HG02588 (cell line): ENCODE measurements around the gene MT4.

Experiments used
- ATAC-seq: cut with Tn5 transposase; IDR thresholded peaks from one replicate; pipeline ENCODE4 v1.9.1; 2021; ENCODE audit warnings: mild to moderate bottlenecking, moderate library complexity; ENCODE audit not compliant: unreplicated experiment

The MT4 gene

GRCh38 chr16:56564793-56565477, at the start of gene MT4:
TSS of gene MT4 (plus strand) at chr16:56565073. CDS start at chr16:56565129, 56 bp downstream.
- no peak for ATAC-seq

DNA sequence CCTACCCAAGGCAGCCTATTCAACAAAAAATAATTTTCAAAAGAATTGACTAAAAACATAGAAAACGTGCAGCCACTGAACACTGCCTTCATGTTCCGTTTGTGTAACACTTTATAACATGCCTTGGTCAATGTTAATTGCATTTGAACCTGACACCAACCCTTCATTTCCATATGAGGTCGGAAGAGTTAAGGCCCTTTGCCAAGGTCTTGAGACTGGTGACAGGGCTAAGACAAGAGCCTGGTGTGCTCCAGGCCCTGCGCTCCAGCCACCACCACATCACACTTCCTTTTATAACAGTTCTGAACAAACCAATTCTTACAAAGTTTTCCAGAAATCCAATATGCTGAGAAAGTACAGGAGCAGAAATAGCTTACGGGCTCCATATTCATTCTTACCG, 49.2 kb upstream of the MT4 start:
- no peak for ATAC-seq

DNA sequence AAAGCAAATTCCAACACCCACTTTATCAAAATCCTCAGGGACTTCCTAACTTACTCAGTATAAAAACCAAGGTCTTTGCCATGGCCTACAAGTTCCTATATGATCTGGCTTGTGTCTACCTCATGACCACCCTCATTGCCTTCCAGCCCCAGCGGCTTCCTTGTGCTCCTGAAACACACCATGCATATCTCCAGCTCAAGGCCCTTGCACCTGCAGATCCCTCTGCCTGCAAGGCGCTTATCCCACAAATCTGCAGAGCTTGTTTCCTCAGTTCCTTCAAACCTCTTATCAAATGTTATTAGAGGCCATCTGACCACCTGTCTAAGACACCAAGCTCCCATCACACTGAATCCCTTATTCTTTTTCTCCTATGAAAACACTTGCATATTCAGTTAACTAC, 47.7 kb upstream of the MT4 start:
- no peak for ATAC-seq

DNA sequence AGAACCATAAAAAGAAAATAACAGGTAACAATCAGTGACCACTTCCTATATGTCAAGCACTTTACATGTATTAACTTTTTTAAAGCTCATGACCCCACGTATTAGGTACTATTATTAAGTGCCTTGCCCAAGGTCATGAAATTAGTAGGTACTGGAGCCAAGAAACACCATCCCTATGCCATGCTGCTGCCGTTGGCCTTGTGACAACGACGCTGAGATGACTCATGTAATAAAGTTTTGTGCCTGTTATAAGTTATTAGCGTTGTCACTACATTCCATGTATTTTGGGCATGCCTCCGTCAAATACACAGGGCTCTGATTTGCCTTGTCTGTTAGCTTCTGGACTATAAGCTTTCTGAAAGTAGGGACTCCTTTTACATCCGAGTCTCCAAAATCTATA, 46.4 kb upstream of the MT4 start:
- no peak for ATAC-seq

DNA sequence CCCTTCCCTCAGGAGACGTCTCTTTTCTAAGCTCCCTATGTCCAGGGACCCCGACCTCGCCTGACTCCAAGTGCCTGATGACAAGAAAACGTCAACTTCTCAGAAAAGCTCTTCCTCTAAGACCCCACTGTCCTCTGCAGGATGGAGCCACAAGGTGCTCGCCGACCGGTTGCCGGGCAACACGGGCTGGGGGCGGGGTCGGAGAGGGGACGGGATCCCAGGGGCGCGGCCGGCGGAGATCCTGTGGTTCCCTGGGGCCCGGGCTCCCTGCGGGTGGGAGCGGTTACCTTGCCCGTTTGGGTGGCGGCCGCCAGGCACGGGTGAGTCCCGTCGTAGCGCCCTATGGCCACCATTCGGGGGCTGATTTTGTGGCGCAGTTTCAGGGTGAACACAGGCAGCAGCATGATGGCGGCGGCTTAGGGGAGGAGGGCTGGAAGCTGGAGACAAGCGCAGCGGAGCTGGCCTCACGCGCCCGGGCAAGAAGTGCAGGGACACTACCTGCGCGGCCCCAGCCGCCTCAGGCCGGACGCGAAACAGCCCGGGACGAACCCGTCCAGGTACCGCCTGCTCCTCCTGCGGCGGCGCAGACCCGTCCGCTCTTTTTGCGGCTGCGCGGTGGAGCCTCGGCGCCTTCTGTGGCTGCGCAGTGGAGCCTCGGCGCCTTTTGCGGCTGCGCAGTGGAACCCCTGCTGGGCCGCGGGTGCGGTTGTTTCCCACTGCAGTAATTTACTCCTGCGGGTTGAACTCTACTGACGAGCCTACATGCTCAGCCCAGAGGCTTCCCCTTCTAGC, 45.2 kb upstream of the MT4 start, which contains the start of gene BBS2:
Gene BBS2, minus strand, starts transcription at position 566 of the 792 bp plus-strand sequence. Its CDS starts 162 bp downstream, at position 404.
- peak; percentile 87 for ATAC-seq

DNA sequence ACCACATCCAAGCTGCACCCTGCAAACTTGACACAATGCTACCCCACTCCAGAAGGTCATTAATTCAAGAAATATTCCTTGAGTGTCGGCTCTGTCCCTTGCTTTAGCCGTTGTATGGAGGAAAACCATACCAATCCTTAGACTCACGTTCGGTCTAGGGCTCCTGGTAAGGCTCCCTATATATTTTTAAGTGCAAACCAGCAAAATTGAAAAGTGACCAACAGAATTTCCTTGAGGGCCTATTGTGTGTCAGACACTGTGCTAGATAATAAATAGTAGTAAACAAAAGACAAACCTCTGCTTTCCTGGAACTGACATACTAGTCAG, 44.7 kb upstream of the MT4 start:
- ATAC-seq = no peak

- no peak for ATAC-seq
These were observed 39.6 kb upstream of the MT4 start for GRCh38 chr16:56525236-56525635.

DNA sequence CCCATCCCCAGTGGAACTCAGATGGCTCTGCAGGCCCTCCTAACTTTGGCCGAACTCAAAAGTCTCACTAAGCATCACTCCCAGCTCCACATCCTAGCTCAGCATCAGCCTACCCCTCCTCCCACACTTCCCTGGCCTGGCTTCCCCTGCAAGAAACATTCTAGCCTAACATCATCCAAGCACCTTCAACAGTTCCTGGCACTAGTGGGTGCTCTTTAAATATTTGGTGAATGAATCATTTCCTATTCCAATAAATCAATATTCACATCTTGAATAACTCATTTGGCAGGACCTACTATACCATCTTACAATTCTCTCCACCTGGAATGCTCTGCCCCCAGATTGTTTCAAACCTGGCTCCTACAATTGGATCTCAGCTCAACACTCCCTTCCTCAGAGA, 34.0 kb upstream of the MT4 start:
- ATAC-seq = no peak

GRCh38 chr16:56532714-56533113, 32.2 kb upstream of the MT4 start:
- ATAC-seq = no peak

- ATAC-seq = no peak
These were observed 30.0 kb upstream of the MT4 start for GRCh38 chr16:56534847-56535383.

DNA sequence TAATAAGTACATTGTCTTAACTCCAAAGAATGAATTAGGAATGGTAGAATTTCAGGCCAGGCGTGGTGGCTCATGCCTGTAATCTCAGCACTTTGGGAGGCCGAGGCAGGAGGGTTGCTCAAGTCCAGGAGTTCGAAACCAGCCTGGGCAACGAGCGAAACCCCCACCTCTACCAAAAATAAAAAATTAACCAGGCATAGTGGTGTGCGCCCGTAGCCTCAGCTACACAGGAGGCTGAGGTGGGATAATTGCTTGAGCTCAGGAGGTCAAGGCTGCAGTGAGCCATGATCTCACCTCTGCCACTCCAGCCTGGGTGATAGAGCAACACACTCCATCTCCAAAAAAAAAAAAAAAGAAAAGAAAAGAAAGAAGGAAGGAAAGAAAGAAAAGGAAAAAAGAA, 26.5 kb upstream of the MT4 start:
- no peak for ATAC-seq

DNA sequence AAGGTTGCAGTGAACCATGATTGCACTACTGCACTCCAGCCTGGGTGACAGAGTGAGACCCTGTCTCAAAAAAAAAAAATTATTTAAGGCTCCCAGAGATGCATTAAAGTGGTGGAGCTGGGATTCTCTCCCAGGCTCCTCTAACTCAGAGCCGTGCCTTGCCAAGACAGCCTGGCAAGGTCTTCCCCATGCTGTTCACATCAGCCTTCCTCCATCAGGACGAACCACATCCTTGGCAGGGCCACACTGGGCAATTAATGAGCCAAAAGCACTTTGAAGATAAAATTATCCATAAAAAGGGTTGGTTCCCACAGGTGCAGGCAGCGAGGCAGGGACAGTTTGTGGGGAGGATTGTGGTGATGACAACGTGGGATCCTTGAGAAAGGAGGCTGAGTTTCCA, 25.2 kb upstream of the MT4 start:
- no peak for ATAC-seq

DNA sequence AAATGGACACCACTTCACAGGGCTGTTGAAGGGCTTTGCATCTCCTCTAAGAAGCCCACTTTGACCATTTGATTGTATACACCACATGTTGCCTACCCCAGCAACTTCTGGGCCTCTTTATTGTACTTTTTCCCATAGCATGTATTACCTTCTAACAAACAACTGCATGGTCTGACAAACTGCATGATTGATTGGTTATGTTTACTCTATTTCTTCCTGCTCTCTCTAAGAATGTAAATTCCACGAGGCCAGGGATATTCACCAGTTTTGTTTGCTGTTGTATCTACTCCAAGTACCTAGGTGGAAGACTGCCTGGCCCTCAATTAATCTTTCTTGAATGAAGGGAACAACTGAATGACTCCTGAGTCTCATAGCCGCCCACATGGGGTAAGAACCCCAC, 22.8 kb upstream of the MT4 start:
- ATAC-seq = no peak

GRCh38 chr16:56547120-56547948, 17.5 kb upstream of the MT4 start:
- no peak for ATAC-seq

DNA sequence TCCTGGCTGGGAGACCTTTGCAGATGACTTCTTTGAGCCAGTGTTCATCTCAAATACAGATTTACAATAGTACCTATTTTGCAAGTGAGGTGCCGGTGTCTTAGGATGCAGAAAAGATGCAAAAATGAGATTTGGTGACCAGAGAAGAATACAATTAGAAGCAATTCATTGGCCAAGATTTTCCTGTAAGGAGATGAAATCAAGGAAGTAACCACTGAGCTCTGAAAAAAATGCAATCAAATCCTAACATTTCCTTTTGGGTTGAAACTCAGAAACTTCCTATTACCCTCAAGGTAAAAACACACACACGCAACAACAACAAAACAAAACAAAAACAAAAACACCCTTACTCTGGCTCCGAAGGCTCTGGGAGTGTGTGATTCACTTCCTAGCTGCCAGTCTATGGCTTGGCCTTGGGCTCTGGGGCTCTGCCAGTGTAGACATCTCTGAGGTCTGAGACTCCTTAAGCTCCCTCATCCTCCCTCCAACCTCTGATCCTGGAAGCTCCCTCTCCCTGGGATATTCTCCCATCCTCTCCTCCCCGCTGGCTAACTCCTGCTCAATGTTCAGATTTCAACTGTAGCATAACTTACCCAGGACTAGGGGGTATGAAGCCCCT, 16.8 kb upstream of the MT4 start:
- ATAC-seq = no peak

GRCh38 chr16:56549161-56549560, 15.7 kb upstream of the MT4 start:
- ATAC-seq = no peak

DNA sequence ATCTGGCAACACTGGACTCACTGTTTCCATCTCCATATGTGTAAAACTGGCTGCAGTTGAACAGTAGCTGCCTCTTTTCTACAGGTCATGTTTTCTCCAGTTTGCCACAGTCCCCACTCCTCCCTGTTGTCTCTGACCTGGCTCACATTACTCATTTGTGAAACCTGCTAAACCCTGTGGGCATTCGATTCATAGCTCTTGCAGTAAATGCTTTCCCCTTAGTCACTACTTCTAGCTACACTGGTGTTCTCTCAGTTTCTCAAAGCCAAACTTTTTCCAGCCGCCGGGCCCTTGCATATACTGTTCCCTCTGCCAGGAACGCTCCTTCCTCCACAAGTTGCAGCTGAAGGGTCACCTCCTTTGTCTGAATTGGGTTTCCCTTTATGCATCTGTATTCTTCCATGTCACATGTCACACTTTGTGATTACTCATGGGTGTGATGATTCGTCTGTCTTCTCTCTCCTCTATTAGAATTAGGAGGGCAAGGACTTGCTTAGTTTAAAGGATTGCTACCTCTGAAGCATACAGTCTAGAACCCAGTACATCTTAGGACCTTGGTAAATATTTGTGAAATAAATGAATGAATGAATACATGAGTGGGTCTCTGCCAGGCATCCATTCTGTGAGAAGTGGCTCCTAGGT, 15.0 kb upstream of the MT4 start:
- no peak for ATAC-seq

- no peak for ATAC-seq
These were observed 12.8 kb upstream of the MT4 start for GRCh38 chr16:56551796-56552738.

- no peak for ATAC-seq
These were observed 10.4 kb upstream of the MT4 start for GRCh38 chr16:56554441-56554840.
